Panc1 (cell line): ENCODE results near the gene STOML2.

ENCODE experiments used
- POLR2AphosphoS5 ChIP-seq: IDR thresholded peaks from 2 replicates; pipeline ENCODE4 v1.6.1; 2012; ENCODE audit warnings: mild to moderate bottlenecking, low read depth, low read length, moderate library complexity
- SIN3A ChIP-seq: IDR thresholded peaks from 2 replicates; pipeline ENCODE4 v1.6.1; 2012; ENCODE audit warnings: low read depth, mild to moderate bottlenecking, low read length, moderate library complexity, borderline replicate concordance; ENCODE audit not compliant: insufficient read depth
- TF ChIP-seq, protein P1 (sequence below): fragments of 450-650 bp; IDR thresholded peaks from 2 replicates; pipeline ENCODE4 v1.5.1; 2017; ENCODE audit warnings: mild to moderate bottlenecking
- TF ChIP-seq, protein P2 (sequence below), 2 experiments: IDR thresholded peaks; 2 replicates each; pipeline ENCODE4 v1.6.1; 2011 to 2012; ENCODE audit warnings: low read depth in 2 of 2, control low read depth in 1 of 2, low read length in 1 of 2, mild to moderate bottlenecking in 1 of 2, moderate library complexity in 1 of 2; ENCODE audit not compliant: insufficient read depth in 1 of 2

DNA sequence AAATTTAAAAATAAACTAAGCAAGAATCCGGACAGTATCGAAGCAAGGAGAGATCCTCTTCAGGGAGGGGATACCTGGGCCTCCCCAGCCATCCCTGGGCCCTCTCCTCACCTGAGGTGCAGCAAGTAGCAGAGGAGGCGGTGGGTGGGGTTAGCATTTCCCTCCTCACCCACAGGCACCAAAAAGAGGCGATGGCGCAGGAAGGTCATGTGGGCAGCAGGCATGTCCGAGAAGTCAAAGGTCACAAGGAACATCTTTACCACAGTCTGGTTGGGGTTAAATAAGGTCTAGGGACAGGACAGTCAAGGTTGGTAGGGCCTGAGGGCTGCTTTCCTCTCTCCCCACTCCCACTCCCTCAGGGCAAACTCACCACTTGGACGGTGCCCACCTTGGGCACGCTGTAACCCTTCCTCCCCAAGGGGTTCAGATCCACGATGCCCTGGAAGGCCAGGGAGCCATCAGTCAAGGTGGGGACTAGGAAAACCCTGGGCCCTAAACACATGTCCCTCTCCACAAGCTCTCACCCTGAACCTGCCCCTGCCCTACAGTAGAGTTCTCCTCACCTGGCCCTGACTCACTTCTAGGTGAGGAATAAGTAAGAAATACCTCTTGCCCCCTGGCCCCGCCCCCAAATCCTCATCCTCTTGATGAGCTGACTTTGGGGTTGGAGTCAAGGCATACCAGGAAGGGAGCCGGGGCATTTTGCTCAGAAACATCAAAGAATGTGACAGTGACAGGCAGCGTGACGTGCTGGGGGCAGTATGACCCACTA is 2.8 kb upstream of the STOML2 start:
- TF ChIP-seq, protein P1, sequence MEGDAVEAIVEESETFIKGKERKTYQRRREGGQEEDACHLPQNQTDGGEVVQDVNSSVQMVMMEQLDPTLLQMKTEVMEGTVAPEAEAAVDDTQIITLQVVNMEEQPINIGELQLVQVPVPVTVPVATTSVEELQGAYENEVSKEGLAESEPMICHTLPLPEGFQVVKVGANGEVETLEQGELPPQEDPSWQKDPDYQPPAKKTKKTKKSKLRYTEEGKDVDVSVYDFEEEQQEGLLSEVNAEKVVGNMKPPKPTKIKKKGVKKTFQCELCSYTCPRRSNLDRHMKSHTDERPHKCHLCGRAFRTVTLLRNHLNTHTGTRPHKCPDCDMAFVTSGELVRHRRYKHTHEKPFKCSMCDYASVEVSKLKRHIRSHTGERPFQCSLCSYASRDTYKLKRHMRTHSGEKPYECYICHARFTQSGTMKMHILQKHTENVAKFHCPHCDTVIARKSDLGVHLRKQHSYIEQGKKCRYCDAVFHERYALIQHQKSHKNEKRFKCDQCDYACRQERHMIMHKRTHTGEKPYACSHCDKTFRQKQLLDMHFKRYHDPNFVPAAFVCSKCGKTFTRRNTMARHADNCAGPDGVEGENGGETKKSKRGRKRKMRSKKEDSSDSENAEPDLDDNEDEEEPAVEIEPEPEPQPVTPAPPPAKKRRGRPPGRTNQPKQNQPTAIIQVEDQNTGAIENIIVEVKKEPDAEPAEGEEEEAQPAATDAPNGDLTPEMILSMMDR: no peak
- TF ChIP-seq, protein P2, sequence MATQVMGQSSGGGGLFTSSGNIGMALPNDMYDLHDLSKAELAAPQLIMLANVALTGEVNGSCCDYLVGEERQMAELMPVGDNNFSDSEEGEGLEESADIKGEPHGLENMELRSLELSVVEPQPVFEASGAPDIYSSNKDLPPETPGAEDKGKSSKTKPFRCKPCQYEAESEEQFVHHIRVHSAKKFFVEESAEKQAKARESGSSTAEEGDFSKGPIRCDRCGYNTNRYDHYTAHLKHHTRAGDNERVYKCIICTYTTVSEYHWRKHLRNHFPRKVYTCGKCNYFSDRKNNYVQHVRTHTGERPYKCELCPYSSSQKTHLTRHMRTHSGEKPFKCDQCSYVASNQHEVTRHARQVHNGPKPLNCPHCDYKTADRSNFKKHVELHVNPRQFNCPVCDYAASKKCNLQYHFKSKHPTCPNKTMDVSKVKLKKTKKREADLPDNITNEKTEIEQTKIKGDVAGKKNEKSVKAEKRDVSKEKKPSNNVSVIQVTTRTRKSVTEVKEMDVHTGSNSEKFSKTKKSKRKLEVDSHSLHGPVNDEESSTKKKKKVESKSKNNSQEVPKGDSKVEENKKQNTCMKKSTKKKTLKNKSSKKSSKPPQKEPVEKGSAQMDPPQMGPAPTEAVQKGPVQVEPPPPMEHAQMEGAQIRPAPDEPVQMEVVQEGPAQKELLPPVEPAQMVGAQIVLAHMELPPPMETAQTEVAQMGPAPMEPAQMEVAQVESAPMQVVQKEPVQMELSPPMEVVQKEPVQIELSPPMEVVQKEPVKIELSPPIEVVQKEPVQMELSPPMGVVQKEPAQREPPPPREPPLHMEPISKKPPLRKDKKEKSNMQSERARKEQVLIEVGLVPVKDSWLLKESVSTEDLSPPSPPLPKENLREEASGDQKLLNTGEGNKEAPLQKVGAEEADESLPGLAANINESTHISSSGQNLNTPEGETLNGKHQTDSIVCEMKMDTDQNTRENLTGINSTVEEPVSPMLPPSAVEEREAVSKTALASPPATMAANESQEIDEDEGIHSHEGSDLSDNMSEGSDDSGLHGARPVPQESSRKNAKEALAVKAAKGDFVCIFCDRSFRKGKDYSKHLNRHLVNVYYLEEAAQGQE (IDR thresholded peaks at IDR 0.05; ENCODE audit: insufficient read depth in 1 of 2, low read depth in 2 of 2, low read length in 1 of 2): no peak
- no peak for TF ChIP-seq POLR2AphosphoS5
- no peak for TF ChIP-seq SIN3A
